UCSD-AML1 (cell line): Measurements from ENCODE around the gene MGRN1.

Experiments used
- DNase-seq: peaks from one replicate; lab custom pipeline; 2025; ENCODE audit not compliant: unreplicated experiment; lab: John Stamatoyannopoulos, UW

The MGRN1 gene

DNA sequence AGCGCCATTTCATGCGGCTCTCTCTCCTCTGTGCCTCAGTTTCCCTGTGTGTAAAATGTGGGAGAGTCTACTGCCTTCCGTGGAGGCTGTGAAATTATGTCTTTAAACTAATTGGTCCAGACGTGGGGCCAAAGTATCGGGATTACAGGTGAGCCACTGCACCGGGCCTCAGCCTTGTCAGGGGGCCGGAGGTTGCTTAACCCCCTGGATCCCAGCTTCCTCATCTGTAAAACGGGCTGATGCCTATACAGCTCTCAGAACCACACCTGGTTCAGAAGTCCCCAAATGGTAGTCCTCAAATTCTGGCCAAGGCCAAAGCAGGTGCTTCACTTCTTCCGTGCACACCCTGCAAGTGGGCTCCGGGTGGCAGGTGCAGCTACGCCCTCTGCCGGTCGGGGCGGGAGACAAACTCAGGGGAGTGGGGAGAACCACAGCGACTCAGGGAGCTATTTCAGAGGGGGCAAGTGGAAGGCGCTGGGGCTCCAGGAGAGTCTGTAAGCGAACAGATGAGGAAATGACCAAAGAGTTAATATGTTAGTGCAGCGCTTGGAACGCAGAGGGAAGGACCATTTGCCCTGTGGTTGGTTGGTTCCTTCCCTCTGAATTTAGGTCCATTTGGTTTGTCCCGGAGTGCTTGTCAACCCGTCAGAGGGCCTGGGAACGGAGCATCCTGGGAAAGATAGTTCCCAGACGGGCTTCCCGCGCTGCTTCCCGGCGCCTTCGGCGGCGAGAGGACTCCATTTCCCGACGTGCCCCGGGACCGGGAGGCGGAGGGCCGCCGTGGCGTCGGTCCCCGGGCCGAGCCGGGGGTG is at the start of gene MGRN1:
TSS of gene MGRN1 (plus strand) at position 812 of the 812 bp plus-strand sequence. CDS start 135 bp downstream, outside the sequence.
- DNase-seq = peak; percentile 95

DNA sequence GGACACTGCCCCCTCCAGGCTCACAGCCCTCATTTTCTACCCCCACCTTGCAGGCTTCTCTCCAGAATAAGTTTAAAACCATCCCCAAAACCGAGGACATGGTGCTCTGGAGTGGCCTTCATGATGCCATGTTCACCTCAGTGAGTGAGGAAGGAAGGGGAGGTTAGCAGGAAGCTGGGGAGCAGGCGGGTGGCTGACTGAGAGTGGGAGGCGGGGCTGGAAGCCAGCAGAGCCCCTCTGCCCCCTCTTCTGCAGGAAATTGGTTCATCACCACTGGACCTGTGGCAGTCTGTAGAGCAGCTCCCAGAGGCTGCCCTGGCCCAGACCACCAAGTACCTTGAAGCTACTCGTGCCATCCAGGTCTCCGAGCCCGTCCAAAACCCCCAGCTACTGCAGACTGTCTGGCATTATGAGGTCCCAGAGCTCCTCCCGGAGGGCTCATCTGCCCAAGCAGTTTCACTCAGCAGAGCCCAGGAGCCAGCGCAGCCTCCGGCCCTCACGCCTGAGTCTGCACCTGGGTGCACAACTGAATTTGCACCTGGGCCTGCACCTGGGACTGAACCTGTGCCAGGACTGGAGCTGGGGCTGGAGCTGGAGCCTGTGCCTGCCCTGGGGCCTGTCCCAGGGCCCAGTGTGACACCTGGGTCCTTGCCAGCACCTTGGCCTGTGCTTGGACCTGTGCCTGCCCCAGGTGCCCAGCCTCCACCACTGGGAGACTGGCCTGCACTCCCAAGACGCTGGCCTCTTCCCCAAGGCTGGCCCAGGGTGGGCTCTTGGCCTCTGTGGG is 49.5 kb upstream of the MGRN1 start:
- peak; percentile 71 for DNase-seq

DNA sequence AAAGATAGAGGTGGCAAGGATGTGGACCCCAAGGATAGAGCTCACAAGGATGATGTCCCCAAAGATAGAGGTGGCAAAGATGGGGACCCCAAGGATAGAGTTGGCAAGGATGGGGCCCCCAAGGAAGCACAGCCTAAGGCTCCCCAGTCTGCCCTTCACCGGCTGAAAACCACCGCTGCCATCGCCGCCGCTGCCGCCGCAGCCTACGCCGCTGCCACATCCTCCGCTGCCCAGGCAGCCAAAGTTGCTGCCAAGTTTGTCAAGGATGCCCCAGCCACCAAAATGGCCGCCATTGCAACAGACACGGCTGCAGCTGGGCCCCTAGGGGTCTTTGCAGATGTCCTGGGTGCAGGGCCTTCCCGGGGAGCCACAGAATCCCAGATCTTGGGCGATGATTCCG is 48.6 kb upstream of the MGRN1 start:
- no peak for DNase-seq

DNA sequence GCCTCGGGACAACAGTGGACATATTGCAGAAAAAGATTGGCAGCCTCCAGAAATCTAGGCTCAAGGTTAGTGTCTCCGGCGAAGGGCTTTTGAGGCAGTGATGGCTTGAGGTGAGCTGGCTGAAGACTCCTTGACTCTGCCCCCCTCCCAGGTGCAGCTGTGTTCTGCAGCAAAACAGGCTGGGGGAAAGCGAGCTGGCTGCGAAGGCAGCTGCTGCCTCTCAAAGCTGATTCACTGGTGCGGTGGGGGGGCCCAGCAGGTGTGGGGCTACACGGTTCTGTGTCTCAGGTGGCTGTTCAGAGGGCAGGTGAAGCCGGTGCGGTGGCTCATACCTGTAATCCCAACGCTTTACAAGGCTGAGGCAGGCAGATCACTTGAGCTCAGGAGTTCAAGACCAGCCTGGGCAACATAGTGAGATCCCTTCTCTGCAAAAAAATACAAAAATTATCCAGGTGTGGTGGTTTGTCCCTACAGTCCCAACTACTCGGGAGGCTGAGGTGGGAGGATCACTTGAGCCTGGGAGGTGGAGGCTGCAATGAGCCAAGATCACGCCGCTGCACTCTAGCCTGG is 45.6 kb upstream of the MGRN1 start:
- DNase-seq = no peak

DNA sequence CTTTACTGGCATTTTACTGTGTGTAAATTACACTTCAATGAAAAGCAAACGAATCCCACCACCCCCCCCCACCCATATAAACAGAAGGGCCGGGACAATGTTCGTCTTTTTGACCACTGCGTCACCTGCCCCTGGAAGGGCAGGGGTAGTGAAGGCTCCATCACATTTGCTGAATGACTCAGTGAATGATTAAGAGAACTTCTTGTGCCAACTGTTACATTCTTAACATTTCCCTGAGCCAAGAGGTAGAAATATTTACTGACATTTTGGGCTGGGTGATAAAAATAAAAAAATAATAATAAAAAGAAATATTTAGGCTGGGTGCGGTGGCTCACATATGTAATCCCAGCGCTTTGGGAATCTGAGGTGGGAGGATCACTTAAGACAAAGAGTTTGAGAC is 44.4 kb upstream of the MGRN1 start:
- DNase-seq = no peak

DNA sequence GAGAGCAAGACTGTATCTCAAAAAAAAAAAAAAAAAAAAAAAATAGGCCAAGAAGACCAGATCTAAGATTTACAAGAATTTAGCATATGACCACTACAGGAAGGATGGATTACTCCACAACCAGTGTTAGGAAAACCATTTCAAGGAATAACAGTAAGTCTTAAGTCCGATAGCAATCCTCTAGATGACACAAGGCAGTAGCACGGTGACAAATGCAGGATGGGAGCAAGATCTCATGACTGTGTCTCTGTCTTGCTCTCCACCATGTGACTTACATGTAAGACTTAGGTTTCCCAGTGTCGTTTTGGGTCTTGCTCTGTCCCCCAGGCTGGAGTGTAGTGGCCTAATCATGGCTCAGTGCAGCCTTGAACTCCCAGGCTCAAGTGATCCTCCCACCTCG is 40.7 kb upstream of the MGRN1 start:
- no peak for DNase-seq

DNA sequence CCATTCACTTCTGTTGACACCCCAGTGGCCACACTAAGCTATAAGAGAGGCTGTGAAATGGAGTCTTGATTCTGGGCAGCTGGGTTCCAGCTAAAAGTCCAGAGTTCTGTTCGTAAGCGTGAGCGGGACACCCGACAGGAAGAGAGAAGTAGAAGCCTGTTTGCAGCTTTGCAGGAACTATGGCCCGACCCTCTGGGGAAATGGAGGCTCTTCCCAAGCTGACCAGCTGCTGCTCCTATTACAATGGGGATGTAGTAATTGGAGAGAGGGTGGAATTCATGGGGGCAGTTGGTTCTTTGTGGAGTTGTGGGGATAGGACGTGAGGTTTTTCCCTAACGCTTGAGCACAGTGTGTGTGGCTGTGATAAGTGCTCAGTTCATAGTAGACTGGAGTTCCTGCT is 38.3 kb upstream of the MGRN1 start:
- no peak for DNase-seq

DNA sequence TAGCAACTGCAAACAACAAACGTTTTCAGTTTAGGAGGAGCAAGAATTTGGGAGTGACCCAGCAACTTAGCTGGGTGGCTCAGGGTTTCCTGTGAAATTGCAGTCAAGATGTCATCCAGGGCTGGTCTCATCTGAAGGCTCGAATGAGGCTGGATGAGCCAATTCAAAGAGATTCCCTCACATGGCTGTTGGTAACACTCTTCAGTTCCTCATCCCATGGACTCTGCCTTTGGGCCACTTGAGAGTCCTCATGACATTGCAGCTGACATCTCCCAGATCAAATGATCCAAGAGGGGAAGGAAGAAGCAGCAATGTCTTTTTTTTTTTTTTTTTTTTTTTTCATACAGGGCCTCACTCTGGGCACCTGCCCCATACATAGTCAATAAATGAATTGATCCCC is 36.2 kb upstream of the MGRN1 start:
- DNase-seq = no peak

DNA sequence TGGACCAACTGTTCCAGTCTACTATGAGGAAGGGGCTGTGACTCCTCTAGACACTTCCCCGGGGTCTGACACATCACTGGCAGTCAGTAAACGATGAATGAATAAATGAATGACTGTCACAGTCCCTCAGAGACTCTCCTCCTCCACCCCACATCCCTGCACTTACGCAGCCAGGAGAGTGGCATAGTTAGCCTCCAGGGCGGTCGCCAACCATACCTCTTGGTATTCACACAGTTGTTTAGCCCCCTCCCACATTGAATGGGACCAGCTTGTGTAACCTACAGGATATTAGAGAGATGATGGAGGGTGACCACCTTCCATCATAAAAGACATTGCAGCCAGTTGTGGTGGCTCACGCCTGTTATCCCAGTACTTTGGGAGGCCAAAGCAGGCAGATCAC is 35.7 kb upstream of the MGRN1 start:
- no peak for DNase-seq

DNA sequence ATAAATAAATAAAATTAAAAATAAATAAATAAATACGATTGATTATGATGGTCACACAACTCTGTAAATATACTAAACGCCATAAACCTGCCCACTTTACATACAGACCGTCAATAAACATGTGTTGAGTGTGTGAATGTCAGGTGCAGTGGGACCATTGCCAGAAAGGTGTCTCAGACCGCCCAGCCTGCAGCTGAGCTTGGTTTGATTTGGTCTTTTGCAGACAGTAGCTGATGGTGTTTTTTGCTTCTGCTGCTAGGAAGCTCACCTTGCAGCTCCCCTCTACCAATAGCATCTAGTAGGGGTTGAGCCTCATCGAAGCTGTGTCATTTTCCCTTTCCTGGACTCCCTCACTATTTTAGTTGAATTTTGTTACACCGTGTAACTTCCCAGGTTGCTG is 33.4 kb upstream of the MGRN1 start:
- no peak for DNase-seq

DNA sequence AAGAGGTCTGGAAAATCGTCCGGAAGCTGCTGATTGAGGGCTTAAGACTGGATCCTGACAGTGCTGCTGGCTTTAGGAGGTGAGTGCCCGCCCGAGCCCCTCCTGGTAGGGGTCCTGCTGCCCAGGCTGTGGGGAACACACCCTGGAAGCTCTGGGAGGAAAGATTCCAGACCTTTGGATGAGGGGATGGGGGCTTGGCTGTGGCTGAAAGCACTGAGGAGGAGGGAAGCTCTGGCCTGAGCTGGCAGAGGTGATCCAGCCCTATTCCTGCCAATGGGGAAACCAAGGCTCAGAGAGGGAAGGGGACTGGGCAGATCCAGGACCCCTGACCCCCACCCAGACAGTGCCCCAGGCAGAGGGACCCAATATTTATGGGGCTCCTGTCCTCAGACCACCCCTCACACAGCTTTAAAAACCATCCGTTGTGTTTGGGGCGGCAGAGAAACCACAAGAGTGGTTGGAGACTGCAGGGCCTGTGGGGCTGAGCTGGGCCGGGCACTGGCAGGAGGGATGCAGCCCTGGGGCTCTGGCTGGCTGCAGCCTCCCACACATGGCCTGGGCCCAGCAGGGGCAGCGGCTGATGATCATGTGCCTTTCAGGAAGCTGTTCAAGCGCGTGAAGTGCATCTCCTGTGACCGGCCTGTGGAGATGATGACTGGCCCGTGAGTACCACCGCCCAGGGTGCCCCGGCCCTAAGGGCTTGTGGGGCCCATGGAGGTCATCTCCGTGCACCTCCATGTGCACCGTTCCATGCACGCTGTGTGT is 32.7 kb upstream of the MGRN1 start:
- DNase-seq = no peak

DNA sequence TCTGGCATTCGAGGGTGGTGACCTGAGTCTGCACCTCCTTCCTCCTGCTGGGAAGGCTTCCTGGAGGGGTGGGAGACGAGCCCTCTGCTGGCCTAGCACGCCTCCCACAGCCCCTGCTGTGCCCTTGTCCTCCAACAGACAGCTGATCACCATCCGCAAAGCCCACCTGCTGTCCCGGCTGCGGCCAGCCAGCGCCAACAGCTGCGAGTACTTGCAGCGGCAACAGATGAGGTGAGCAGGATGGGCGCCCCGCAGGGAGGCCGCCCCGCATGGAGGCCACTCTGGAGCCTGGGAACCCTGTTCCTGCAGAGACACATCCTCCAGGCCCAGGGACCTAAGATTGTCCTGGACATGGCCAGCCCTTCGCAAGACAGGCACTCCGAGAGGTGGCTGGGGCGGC is 31.5 kb upstream of the MGRN1 start:
- no peak for DNase-seq

DNA sequence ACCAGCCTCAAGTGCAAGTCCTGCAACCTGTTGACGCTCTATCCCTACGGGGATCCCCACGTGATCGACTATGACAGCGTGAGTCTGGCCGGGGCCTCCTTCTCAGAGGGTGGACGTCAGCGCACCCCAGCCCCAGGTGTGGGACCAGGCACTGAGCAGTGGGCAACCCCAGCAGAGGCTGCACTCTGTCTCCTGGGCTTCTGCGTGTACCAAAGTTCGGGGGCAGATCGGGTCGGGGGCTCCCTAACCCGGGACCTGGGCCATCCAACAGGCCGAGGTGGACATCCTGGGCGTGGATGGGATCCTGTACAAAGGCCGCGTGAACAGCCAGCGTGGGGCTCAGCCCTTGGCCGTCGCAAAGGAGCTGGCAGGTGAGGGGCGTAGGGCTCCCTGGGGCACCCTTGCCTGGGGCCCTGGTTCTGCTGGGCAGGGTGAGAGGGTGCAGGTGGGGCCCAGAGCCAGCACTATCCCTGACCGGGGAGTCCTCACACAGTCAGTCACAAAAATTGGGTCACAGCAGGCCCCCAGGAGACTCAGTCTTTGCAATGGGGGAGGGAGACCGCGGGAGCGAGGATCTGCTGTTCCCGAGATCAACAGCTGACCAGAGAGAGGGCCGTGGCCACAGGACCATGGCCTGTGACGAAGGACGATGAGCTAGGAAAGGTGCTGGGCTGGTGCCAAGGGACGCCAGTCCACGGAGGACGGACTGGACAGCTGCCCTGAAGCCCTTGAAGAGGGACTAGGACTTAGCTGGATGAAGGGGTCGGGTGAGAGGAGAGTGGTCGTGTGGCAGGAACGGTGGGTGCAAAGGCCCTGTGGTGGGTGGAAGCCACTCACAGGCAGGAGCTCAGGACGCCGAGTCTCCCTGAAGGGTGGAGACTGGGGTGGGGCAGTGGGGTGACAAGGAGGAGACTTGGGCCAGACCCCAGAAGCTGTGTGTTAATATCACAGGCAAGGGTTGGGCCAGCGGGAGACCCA is 29.9 kb upstream of the MGRN1 start:
- DNase-seq = no peak

DNA sequence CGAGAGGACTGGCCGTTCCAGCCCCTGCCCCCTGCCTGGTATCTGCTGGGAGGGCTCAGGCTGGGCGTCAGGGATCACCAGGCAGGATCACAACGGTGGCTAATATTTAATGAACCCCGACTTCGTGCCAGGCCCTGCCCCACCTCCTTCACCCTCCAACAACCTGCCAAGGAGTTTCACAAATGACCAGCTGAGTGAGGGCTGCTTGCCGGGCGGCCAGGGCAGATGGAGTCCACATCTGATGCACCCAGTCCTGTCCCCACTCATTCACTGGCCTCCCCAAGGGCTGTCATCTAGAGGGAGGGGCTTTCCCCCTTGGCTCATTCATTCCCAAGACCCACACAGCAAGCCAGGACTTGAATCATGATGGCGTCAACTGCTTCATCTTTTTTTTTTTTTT is 27.5 kb upstream of the MGRN1 start:
- no peak for DNase-seq

DNA sequence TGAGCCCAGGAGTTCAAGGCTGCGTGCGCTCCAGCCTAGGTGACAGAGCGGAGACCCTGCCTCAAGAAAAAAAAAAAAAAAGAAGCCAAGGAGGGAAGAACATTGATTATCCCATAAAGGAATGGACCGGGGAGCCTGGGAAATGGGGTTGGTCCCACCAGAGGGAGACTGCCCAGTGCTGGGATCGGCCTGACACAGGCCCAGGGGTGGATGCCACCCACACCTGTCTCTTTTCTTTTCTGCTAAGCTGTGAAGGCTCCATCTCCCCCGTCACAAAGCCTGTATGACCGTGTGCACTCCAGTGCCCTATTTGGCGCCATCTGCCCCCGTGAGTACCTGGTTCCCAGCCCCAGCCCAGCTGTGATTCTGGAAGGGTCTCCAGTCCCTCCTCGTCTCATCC is 25.6 kb upstream of the MGRN1 start:
- no peak for DNase-seq

DNA sequence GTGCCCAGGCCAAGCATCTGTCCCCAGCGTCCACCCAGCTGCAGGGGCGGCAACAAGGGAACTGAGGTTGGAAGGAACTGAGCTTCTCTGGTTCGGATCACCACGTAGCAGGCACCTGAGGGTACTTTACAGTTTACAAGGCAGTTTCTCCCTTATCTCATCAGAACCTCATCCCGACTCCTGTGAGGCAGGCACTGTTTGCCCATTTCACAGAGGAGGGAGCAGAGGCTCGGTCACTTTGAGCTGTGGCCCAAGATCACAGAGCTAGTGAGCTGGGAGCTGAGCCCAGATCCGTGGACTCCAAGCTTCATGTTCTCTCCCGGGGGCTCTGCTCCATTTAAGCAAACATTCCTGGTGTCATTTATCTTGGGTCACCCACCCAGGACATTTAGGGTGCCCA is 25.1 kb upstream of the MGRN1 start:
- DNase-seq = no peak

DNA sequence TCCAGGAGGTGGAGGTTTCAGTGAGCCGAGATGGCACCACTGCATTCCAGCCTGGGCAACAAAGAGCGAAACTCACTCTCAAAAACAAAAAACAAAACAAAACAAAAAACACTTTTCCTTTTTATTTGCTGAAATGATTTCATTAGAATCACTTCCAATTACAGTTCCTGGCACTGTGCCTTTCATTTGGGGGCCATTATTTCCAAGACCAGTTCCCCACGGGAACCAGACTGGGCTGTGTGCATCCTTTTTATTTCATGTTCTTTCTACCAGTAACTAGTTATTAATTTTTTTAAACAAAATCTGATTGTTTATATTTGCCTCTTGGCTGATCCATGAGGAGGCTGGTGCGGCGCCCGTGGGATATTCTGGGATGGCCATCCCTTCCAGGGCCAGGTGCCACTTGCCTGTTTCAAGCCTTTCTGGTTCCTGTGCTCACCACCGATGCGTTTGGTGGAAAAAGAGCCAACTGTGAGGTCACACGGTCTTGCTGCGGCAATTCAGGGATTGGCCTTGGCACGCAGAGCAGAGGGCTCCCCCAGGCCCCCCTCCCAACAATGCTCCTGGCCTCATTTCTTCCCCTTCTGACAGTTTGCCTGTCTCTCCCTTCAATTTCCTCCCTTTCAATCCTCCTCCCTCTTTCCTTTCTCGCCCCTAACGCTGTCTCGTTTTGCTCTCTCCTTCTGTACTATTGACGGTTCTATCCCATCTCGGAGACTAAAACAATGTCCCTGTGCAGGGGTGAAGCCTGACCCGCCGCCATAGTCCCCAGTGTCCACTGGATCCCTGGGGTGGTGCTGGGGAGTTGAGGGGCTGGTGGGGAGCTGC is 23.4 kb upstream of the MGRN1 start:
- DNase-seq = no peak

DNA sequence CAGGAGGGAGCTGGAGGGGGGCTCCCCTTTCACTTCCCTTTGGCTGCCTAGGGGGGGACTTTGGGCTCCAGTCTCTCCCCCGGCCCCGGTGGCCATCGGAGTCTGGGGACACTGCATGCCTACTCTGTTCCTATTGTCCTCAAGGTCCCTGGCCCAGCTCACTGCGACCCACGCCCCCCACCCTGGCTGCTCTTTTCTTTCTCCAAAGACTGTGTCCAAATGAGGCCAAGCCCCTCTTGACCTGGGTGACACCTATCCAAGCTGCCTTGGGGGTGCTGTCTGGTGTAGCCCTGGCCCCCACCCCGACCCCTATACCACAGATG is 22.8 kb upstream of the MGRN1 start:
- DNase-seq = no peak

DNA sequence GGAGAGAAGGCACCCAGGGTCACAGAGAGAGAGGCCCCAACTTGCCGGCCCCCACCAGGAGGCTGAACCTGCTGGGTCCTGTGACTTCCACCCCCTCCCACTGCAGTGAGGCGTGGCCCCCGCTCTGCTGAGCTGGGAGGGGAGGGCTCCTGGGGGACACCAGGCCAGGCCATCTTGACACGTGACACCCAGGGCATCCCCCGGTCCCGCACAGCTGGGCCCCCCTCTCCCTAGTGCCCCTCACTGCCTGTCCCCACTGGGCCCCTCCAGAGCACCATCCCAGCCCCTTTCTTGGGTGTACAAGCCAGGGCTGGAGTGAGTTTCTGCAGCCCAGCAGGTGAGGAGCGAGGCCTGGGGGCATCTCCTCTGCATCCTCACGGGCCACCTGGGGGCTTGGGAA is 22.3 kb upstream of the MGRN1 start:
- no peak for DNase-seq
